ENCODE results near the gene WDR35. TPM values are rescaled to one million over a fixed set of nuclear protein-coding genes. Genes with fewer than 3 reads are reported as not detected.

Gene WDR35
- 16.7 and 18.6 TPM in 2 replicates for total RNA-seq (2014; rRNA removed; shearing (Covaris generic))

- H3K27me3 ChIP-seq: no peaks in the 10 kb centered on the region
- peak within 1 kb of the TSS; percentile 13; the same call in 1 of the 2 replicates for H3K27ac ChIP-seq
- no peaks in the 10 kb centered on the region for H3K9me3 ChIP-seq (replicated peaks)
- H3K36me3 ChIP-seq: no peaks in the 10 kb centered on the region
- peak within 1 kb of the TSS; percentile 85 for H3K4me3 ChIP-seq
- peak; percentile 92 to 94 for DNase-seq
- peaks cover 5% of the 10 kb centered on the region; the same call in 1 of the 2 replicates for H3K4me1 ChIP-seq
These were observed at the start of gene WDR35 for GRCh38 chr2:19989667-19990415. TSS of gene WDR35 (minus strand) at chr2:19990105. CDS start at chr2:19990015, 90 bp downstream.

- Histone ChIP-seq H3K36me3 (peaks cover 66% of the 10 kb centered on the region), H3K4me3 (no peak overlapping the region), H3K27me3 (no peaks in the 10 kb centered on the region), H3K4me1 (peaks cover 11% of the 10 kb centered on the region), H3K9me3 (replicated peaks) (no peaks in the 10 kb centered on the region), H3K27ac (no peak overlapping the region)
- no peak for DNase-seq
These were observed 47.8 kb upstream of the WDR35 start for GRCh38 chr2:20037660-20038059.

- no peak for DNase-seq
- Histone ChIP-seq H3K4me1 (peaks cover 10% of the 10 kb centered on the region), H3K27me3 (no peaks in the 10 kb centered on the region), H3K9me3 (replicated peaks) (no peaks in the 10 kb centered on the region), H3K4me3 (no peak overlapping the region), H3K27ac (no peak overlapping the region), H3K36me3 (peaks cover 80% of the 10 kb centered on the region)
These were observed 46.2 kb upstream of the WDR35 start for GRCh38 chr2:20035955-20036666.

GRCh38 chr2:20034821-20035220, 44.9 kb upstream of the WDR35 start:
- Histone ChIP-seq H3K9me3 (replicated peaks) (no peaks in the 10 kb centered on the region), H3K4me3 (no peak overlapping the region), H3K27me3 (no peaks in the 10 kb centered on the region), H3K4me1 (peaks cover 3% of the 10 kb centered on the region), H3K36me3 (peaks cover 81% of the 10 kb centered on the region), H3K27ac (no peak overlapping the region)
- DNase-seq: no peak

GRCh38 chr2:20034218-20034617, 44.3 kb upstream of the WDR35 start:
- Histone ChIP-seq H3K4me3 (no peak overlapping the region), H3K9me3 (replicated peaks) (no peaks in the 10 kb centered on the region), H3K36me3 (peaks cover 82% of the 10 kb centered on the region), H3K27ac (no peak overlapping the region), H3K27me3 (no peaks in the 10 kb centered on the region), H3K4me1 (peaks cover 3% of the 10 kb centered on the region)
- DNase-seq: no peak

- Histone ChIP-seq H3K4me3 (no peak overlapping the region), H3K4me1 (peaks cover 3% of the 10 kb centered on the region), H3K27me3 (no peaks in the 10 kb centered on the region), H3K36me3 (peaks cover 85% of the 10 kb centered on the region), H3K27ac (no peak overlapping the region), H3K9me3 (replicated peaks) (0 out of 2 replicates have a peak, but pooled peaks cover 3% of the 10 kb centered on the region)
- no peak for DNase-seq
These were observed 43.4 kb upstream of the WDR35 start for GRCh38 chr2:20033322-20033721.

GRCh38 chr2:20030224-20030623, 40.3 kb upstream of the WDR35 start:
- Histone ChIP-seq H3K4me1 (peaks cover 3% of the 10 kb centered on the region), H3K36me3 (peaks cover 80% of the 10 kb centered on the region), H3K27me3 (no peaks in the 10 kb centered on the region), H3K27ac (no peak overlapping the region), H3K9me3 (replicated peaks) (0 out of 2 replicates have a peak, but pooled peaks cover 3% of the 10 kb centered on the region), H3K4me3 (no peak overlapping the region)
- no peak for DNase-seq

GRCh38 chr2:20027705-20028434, 38.0 kb upstream of the WDR35 start:
- DNase-seq: no peak
- H3K36me3 ChIP-seq: peaks cover 57% of the 10 kb centered on the region
- H3K27me3 ChIP-seq: no peaks in the 10 kb centered on the region
- no peak overlapping the region for H3K27ac ChIP-seq
- no peaks in the 10 kb centered on the region for H3K4me1 ChIP-seq
- no peak overlapping the region for H3K4me3 ChIP-seq
- H3K9me3 ChIP-seq (replicated peaks): 0 out of 2 replicates have a peak, but pooled peaks cover 3% of the 10 kb centered on the region

GRCh38 chr2:20027260-20027677, 37.4 kb upstream of the WDR35 start:
- Histone ChIP-seq H3K9me3 (replicated peaks) (0 out of 2 replicates have a peak, but pooled peaks cover 3% of the 10 kb centered on the region), H3K36me3 (peaks cover 51% of the 10 kb centered on the region), H3K4me1 (no peaks in the 10 kb centered on the region), H3K27ac (no peak overlapping the region), H3K27me3 (no peaks in the 10 kb centered on the region), H3K4me3 (no peak overlapping the region)
- DNase-seq: no peak

- H3K4me1 ChIP-seq: no peaks in the 10 kb centered on the region
- H3K9me3 ChIP-seq (replicated peaks): peaks cover 3% of the 10 kb centered on the region; the same call in 1 of the 2 replicates
- H3K4me3 ChIP-seq: no peak overlapping the region
- H3K27ac ChIP-seq: no peak overlapping the region
- H3K27me3 ChIP-seq: no peaks in the 10 kb centered on the region
- H3K36me3 ChIP-seq: peaks cover 30% of the 10 kb centered on the region
- no peak for DNase-seq
These were observed 35.3 kb upstream of the WDR35 start for GRCh38 chr2:20025065-20025786.

GRCh38 chr2:20023688-20024087, 33.8 kb upstream of the WDR35 start:
- Histone ChIP-seq H3K36me3 (peaks cover 15% of the 10 kb centered on the region), H3K4me3 (no peak overlapping the region), H3K9me3 (replicated peaks) (no peaks in the 10 kb centered on the region; the same call in 1 of the 2 replicates), H3K27me3 (no peaks in the 10 kb centered on the region), H3K4me1 (no peaks in the 10 kb centered on the region), H3K27ac (no peak overlapping the region)
- DNase-seq: no peak

- Histone ChIP-seq H3K4me3 (no peak overlapping the region), H3K9me3 (replicated peaks) (no peaks in the 10 kb centered on the region; the same call in 1 of the 2 replicates), H3K4me1 (no peaks in the 10 kb centered on the region), H3K27ac (no peak overlapping the region), H3K27me3 (no peaks in the 10 kb centered on the region), H3K36me3 (no peaks in the 10 kb centered on the region)
- DNase-seq: no peak
These were observed 31.6 kb upstream of the WDR35 start for GRCh38 chr2:20021405-20022009.

GRCh38 chr2:20019747-20020146, 29.8 kb upstream of the WDR35 start:
- Histone ChIP-seq H3K9me3 (replicated peaks) (peaks cover 2% of the 10 kb centered on the region), H3K27me3 (no peaks in the 10 kb centered on the region), H3K36me3 (no peaks in the 10 kb centered on the region), H3K4me3 (no peak overlapping the region), H3K4me1 (no peaks in the 10 kb centered on the region), H3K27ac (no peak overlapping the region)
- DNase-seq: no peak

GRCh38 chr2:20018601-20019152, 28.8 kb upstream of the WDR35 start:
- no peak for DNase-seq
- H3K27me3 ChIP-seq: no peaks in the 10 kb centered on the region
- no peaks in the 10 kb centered on the region for H3K36me3 ChIP-seq
- H3K4me3 ChIP-seq: no peak overlapping the region
- no peaks in the 10 kb centered on the region for H3K4me1 ChIP-seq
- peaks cover 4% of the 10 kb centered on the region for H3K9me3 ChIP-seq (replicated peaks)
- H3K27ac ChIP-seq: no peak overlapping the region
